ENCODE data around the gene LRRC3C.

The LRRC3C gene

GRCh38 chr17:39968761-39969160 lies 41.2 kb downstream of the LRRC3C start:
- Histone ChIP-seq H3K79me2 (ENCODE audit: insufficient read depth, low read length) (no peaks in the 10 kb centered on the region), H3K9ac (ENCODE audit: low read depth, low read length, poor library complexity, severe bottlenecking) (no peak overlapping the region), H3K9me3 (ENCODE audit: insufficient read depth, low read depth, low read length) (no peaks in the 10 kb centered on the region), H4K20me1 (ENCODE audit: insufficient read depth, low read length, poor library complexity, severe bottlenecking) (no peaks in the 10 kb centered on the region), H3F3A (ENCODE audit: low read depth) (no peaks in the 10 kb centered on the region), H3K9me2 (replicated peaks; ENCODE audit: low read depth, low read length) (no peaks in the 10 kb centered on the region), H3K4me1 (ENCODE audit: insufficient read depth, low read length, poor library complexity, severe bottlenecking) (no peaks in the 10 kb centered on the region), H3K4me2 (ENCODE audit: low read depth, low read length, poor library complexity, severe bottlenecking) (no peak overlapping the region), H2AFZ (ENCODE audit: low read length) (no peak overlapping the region), H3K4me3 (ENCODE audit: low read length, poor library complexity, severe bottlenecking) (no peak overlapping the region), H3K36me3 (ENCODE audit: insufficient read depth, low read length) (no peaks in the 10 kb centered on the region), H3K27me3 (ENCODE audit: insufficient read depth, low read length, poor library complexity, severe bottlenecking) (no peaks in the 10 kb centered on the region)
- TF ChIP-seq CTCF (conservative IDR thresholded peaks at IDR 0.05; ENCODE audit: low read length) (no peak), EZH2phosphoT487 (IDR thresholded peaks at IDR 0.05; ENCODE audit: borderline replicate concordance) (no peak)

GRCh38 chr17:39969375-39969774 lies 41.8 kb downstream of the LRRC3C start:
- Histone ChIP-seq H3K27me3 (ENCODE audit: insufficient read depth, low read length, poor library complexity, severe bottlenecking) (no peaks in the 10 kb centered on the region), H3K79me2 (ENCODE audit: insufficient read depth, low read length) (no peaks in the 10 kb centered on the region), H4K20me1 (ENCODE audit: insufficient read depth, low read length, poor library complexity, severe bottlenecking) (no peaks in the 10 kb centered on the region), H3F3A (ENCODE audit: low read depth) (no peaks in the 10 kb centered on the region), H3K9me2 (replicated peaks; ENCODE audit: low read depth, low read length) (no peaks in the 10 kb centered on the region), H3K4me1 (ENCODE audit: insufficient read depth, low read length, poor library complexity, severe bottlenecking) (no peaks in the 10 kb centered on the region), H3K4me3 (ENCODE audit: low read length, poor library complexity, severe bottlenecking) (no peak overlapping the region), H3K9ac (ENCODE audit: low read depth, low read length, poor library complexity, severe bottlenecking) (no peak overlapping the region), H2AFZ (ENCODE audit: low read length) (no peak overlapping the region), H3K4me2 (ENCODE audit: low read depth, low read length, poor library complexity, severe bottlenecking) (no peak overlapping the region), H3K36me3 (ENCODE audit: insufficient read depth, low read length) (no peaks in the 10 kb centered on the region), H3K9me3 (ENCODE audit: insufficient read depth, low read depth, low read length) (no peaks in the 10 kb centered on the region)
- TF ChIP-seq EZH2phosphoT487 (IDR thresholded peaks at IDR 0.05; ENCODE audit: borderline replicate concordance) (no peak), CTCF (conservative IDR thresholded peaks at IDR 0.05; ENCODE audit: low read length) (no peak)

- TF ChIP-seq EZH2phosphoT487 (IDR thresholded peaks at IDR 0.05; ENCODE audit: borderline replicate concordance), result no peak
- TF ChIP-seq CTCF (conservative IDR thresholded peaks at IDR 0.05; ENCODE audit: low read length), result no peak
- Histone ChIP-seq H3K9me2 (replicated peaks; ENCODE audit: low read depth, low read length) (no peaks in the 10 kb centered on the region), H3K4me2 (ENCODE audit: low read depth, low read length, poor library complexity, severe bottlenecking) (no peak overlapping the region), H3K4me1 (ENCODE audit: insufficient read depth, low read length, poor library complexity, severe bottlenecking) (no peaks in the 10 kb centered on the region), H3K27me3 (ENCODE audit: insufficient read depth, low read length, poor library complexity, severe bottlenecking) (no peaks in the 10 kb centered on the region), H3K79me2 (ENCODE audit: insufficient read depth, low read length) (no peaks in the 10 kb centered on the region), H3F3A (ENCODE audit: low read depth) (no peaks in the 10 kb centered on the region), H4K20me1 (ENCODE audit: insufficient read depth, low read length, poor library complexity, severe bottlenecking) (no peaks in the 10 kb centered on the region), H3K9ac (ENCODE audit: low read depth, low read length, poor library complexity, severe bottlenecking) (no peak overlapping the region), H3K9me3 (ENCODE audit: insufficient read depth, low read depth, low read length) (no peaks in the 10 kb centered on the region), H2AFZ (ENCODE audit: low read length) (no peak overlapping the region), H3K4me3 (ENCODE audit: low read length, poor library complexity, severe bottlenecking) (no peak overlapping the region), H3K36me3 (ENCODE audit: insufficient read depth, low read length) (no peaks in the 10 kb centered on the region)
Measured at GRCh38 chr17:39970157-39970692, 42.7 kb downstream of the LRRC3C start.

Measured in Loucy (cell line).